GM19455 (cell line): ENCODE data around the gene COL27A1.

ENCODE experiments used
- ATAC-seq: cut with Tn5 transposase; IDR thresholded peaks from one replicate; pipeline ENCODE4 v1.9.1; 2021; ENCODE audit not compliant: unreplicated experiment

COL27A1 gene

GRCh38 chr9:114221706-114222465 is 66.5 kb downstream of the COL27A1 start:
- ATAC-seq: no peak

- ATAC-seq: no peak
These were observed 68.4 kb downstream of the COL27A1 start for GRCh38 chr9:114223564-114224246.

DNA sequence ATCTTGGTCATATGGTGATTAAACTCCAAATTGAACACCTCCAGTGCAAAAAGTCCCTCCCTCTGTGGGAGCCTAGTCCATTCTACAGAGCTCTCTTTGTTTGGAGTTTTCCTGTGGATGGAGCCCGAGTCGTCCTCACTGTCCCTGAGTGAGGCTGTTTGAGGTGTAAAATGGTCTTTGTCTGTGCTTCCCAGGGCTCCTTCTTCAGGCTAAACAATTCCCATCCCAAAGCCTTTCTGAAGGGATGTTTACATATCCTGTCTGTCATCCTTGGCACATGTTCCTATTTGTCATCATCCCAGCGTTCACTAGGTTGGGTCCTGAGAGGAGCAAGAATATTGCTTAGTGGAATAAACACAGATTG is 68.9 kb downstream of the COL27A1 start:
- ATAC-seq: no peak

DNA sequence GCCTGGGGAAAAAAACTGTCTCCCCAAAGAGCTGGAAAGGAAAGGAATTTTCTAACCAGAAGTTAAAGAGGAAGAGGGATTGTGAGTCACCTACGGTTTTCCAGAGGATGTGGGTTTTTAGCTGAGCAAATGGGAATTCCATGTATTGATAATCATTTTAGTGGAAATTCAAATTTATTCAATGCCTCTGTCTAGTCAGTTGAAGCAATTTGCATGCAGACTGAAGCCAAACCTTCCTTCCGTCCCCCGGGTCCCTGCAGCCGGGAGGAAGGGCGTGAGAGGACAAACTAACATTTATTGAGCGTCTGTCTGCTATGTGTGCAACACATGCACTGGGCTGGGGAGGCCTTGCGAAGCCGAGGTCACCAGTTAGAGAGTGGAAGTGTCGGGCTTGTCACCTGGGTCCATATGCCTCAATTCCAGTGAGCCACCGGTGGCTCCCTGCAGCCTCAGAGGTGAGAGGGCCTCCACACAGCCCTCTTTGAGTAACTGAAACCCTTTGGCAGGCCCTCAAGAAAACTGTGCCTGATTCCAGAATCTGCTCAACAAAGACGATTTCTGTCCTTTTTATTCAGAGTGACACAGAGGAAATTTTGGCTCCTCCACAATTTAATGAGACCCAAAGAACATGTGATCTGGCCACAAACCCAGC is 70.3 kb downstream of the COL27A1 start:
- ATAC-seq: no peak

DNA sequence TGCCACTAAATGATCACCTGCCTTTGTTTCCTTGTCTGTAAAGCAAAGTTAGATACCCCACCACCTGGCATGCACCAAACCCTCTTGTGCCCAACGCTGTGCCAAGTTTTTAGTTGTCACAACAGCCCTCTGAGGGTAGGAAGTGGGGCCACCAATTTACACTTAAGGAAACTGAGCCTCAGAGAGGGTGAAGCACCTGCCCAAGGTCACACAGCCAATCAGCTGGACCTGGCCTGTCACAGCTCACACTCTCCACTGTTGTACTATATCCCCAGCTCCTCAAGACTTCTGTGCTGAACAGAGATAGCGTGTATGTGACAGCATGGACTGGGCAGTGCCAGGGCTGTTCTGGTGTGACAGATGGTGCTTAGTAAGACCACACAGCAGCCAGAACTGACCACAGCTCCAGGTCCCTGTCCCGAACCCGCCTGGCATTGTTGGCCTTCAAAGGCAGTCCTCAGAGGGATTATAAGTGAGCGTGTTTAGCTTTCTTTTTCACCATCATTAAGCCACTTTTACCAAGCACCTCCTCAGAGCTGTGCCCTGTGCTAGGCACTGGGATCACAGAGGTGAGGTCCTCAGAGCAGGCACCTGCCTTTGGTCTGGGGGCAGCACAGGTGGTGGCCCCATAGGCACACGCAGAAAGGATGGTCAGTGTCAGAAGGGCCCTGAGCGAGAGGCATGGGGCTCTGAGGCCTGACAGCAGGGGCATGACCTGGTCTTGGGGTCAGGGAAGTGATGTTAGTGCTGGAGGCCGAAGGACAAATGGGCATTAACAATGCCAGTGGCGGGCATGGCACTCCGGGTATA is 71.1 kb downstream of the COL27A1 start:
- ATAC-seq: no peak

GRCh38 chr9:114227288-114228015 is 72.1 kb downstream of the COL27A1 start:
- ATAC-seq: no peak

GRCh38 chr9:114228016-114228808 is 72.9 kb downstream of the COL27A1 start:
- ATAC-seq: no peak

DNA sequence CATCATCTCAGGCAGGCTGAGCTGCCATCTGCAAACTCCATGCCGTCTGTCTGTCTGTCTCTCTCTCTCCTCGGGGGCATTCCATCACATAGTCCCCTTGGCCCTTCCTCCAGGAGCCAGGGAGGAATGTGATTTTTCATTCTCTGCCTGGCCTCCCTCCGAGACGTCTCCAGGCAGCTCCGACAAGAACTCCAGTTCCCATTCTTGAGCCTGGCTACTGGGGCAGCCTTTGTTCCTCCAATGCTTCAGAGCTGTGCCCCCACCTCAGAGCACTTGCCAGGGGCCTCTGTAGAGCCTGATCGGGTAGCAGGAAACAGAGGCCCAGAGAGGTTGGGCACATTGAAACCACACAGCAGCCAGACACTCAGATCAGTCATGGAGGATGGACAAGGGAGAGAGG is 74.0 kb downstream of the COL27A1 start:
- ATAC-seq: no peak

- no peak for ATAC-seq
These were observed 74.7 kb downstream of the COL27A1 start for GRCh38 chr9:114230068-114230467.

GRCh38 chr9:114231273-114231672 is 75.9 kb downstream of the COL27A1 start:
- ATAC-seq: no peak

GRCh38 chr9:114231719-114232449 is 76.5 kb downstream of the COL27A1 start:
- no peak for ATAC-seq

DNA sequence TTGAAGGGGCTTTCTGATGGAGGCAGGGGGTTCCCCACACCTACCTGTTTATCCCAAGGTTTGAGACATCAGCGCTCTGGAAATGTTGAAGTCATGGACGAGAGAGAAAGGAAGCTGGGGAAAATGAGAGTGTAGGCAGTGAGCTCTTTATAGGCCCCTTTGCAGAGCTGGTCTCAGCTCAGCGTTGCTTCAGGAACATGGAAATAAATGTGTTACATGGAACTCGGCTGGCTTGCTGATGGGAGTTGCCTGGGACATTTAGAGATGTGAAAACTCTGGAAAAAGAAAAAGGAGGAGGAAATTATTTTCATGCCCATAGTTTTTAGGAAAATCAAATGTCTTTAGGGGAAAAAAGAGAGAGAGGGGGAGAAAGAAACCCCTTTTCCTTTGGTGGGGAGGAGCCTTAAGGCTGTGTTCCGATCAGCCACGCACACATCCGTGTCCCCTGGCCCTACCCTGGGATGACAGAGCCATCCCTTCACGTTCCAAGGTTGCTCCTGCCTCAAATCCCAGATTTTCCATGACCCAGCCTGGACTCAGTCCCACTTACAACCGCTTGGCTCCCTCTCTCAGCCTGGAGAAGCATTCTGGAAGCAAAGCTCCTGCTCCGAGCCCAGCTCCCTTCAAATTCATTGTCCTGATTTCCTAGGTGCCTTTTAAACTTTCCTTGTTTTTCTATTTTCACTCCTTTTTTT is 78.3 kb downstream of the COL27A1 start:
- ATAC-seq: no peak

GRCh38 chr9:114235033-114235661 is 79.8 kb downstream of the COL27A1 start:
- no peak for ATAC-seq

GRCh38 chr9:114236391-114237138 is 81.2 kb downstream of the COL27A1 start:
- no peak for ATAC-seq

GRCh38 chr9:114237247-114237646 is 81.9 kb downstream of the COL27A1 start:
- no peak for ATAC-seq

- ATAC-seq: no peak
These were observed 82.4 kb downstream of the COL27A1 start for GRCh38 chr9:114237781-114238180.

DNA sequence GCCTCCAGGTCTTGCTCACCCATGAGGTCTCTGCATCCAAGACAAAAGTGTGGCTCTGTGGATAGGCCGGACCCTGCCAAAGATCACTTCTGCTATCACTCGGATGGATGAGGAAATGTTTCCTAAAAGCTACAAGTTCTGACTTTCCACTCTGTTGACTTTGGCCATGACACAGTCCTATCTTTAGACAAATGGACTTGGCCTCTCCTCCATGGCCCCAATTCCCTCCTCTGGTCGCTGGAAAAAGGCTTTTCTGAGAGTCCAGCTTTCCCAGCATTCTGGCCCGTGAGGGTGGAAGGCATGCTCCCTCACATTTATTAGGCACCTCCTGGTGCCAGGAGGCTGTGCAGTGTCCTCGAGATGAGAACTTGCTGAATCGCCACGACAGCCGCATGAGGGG is 83.1 kb downstream of the COL27A1 start:
- no peak for ATAC-seq
